NCI-H2196 (cell line): Measurements from ENCODE around the gene CAPN10.

ENCODE experiments used
- DNase-seq: peaks from one replicate; lab custom pipeline; 2025; ENCODE audit not compliant: unreplicated experiment; lab: John Stamatoyannopoulos, UW

The CAPN10 gene

DNA sequence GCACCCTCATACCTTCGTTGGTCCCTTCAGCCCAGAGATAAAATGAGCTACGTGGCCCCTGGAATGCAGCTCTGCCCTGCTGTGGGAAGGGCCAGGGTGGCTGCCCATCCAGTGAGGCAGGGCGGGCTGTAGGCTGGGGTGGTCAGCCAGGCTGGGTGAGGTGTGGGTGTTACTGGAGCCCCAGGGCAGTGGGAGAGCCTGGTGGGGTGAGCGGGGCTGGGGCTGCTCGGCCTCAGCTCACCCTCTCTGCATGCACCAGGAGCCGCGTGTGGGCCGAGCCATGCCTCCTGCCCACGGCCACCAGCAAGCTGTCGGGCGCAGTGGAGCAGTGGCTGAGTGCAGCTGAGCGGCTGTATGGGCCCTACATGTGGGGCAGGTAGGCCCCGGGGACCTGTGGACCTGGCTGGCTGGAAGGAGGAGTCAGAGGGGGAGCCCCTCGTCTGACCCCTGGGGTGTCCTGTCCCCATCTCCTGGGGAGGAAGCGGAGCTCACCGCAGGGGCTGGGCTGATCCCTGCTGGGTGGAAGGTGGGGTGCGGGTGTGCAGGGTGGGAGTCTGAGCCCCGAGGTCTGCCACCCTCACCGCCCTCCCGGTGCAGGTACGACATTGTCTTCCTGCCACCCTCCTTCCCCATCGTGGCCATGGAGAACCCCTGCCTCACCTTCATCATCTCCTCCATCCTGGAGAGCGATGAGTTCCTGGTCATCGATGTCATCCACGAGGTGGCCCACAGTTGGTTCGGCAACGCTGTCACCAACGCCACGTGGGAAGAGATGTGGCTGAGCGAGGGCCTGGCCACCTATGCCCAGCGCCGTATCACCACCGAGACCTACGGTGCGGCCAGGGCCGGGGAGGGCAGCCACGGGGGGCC lies 12.8 kb upstream of the CAPN10 start:
- no peak for DNase-seq

GRCh38 chr2:240574386-240575100 lies 12.0 kb upstream of the CAPN10 start:
- DNase-seq, result no peak

- no peak for DNase-seq
Measured at GRCh38 chr2:240575101-240575965, 11.2 kb upstream of the CAPN10 start.

DNA sequence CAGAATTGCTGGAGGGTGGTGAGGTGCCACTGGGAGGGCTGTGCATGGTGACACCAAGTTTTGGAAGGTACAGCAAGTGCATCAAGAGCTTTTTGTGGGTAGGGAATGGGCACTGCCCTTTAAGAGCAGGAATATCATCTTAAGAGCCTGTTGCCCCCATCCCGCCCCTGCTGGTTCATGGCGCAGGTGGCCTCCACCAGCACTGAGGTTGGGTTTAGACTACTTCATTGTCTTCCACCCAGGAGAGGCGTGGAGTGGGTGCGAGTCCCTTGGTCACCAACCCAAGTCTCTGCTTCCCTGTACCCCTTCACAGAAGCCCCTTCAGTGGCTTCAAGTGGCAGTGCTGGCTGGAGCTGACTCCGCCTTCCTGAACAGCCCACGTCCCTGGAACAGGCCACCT lies 10.5 kb upstream of the CAPN10 start:
- DNase-seq, result no peak

DNA sequence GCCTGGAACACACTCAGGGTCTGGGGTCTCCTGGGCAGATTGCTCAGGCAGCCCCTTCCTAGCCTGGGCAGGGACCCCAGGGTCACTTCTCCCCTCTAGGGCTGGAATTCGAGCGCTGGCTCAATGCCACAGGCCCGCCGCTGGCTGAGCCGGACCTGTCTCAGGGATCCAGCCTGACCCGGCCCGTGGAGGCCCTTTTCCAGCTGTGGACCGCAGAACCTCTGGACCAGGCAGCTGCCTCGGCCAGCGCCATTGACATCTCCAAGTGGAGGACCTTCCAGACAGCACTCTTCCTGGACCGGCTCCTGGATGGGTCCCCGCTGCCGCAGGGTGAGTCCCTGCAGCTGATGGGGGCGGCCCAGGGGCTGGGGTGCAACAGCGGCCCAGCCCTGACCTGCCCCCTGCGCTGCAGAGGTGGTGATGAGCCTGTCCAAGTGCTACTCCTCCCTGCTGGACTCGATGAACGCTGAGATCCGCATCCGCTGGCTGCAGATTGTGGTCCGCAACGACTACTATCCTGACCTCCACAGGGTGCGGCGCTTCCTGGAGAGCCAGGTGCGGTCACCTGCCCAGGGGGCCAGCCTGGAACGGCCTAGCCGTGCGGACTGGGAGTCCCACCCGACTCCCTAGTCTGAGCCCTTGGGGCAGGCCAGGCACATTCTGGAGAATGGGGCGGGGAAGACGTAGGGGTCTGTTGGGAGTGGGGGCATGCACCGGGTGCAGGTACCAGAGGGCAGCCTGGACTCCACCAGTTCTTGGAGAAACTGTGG lies 9.9 kb upstream of the CAPN10 start:
- no peak for DNase-seq

DNA sequence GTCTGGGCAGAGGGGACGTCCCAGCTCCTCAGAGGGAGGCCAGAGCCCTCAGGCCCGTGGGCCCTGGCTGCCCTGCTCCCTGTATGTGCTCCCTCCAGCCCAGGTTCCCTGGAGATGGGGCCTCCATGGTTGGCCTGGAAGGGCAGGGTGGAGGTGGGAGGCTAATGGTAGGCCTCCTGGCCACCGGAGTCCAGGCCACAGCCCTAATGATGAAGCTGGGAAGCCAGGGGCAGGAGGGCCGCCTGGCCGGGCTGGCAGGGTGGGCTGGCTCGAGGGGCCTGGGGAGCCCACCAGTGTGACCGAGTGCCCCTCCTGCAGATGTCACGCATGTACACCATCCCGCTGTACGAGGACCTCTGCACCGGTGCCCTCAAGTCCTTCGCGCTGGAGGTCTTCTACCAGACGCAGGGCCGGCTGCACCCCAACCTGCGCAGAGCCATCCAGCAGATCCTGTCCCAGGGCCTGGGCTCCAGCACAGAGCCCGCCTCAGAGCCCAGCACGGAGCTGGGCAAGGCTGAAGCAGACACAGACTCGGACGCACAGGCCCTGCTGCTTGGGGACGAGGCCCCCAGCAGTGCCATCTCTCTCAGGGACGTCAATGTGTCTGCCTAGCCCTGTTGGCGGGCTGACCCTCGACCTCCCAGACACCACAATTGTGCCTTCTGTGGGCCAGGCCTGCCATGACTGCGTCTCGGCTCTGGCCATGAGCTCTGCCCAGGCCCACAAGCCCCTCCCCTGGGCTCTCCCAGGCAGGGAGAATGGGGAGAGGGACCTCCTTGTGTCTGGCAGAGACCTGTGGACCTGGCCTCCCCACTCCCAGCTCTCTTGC lies 9.0 kb upstream of the CAPN10 start:
- no peak for DNase-seq

DNA sequence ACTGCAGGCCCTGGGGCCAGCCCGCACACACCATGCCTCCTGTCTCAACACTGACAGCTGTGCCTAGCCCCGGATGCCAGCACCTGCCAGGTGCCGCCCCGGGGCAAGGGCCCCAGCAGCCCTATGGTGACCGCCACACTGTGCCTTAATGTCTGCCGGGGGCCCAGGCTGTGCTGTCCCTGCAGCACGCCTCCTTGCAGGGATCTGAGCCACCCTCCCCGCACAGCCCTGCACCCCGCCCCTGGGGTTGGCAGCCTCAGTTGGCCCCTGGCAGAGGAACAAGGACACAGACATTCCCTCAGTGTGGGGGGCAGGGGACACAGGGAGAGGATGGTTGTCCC lies 8.5 kb upstream of the CAPN10 start:
- no peak for DNase-seq

GRCh38 chr2:240578488-240578887 lies 8.0 kb upstream of the CAPN10 start:
- no peak for DNase-seq

DNA sequence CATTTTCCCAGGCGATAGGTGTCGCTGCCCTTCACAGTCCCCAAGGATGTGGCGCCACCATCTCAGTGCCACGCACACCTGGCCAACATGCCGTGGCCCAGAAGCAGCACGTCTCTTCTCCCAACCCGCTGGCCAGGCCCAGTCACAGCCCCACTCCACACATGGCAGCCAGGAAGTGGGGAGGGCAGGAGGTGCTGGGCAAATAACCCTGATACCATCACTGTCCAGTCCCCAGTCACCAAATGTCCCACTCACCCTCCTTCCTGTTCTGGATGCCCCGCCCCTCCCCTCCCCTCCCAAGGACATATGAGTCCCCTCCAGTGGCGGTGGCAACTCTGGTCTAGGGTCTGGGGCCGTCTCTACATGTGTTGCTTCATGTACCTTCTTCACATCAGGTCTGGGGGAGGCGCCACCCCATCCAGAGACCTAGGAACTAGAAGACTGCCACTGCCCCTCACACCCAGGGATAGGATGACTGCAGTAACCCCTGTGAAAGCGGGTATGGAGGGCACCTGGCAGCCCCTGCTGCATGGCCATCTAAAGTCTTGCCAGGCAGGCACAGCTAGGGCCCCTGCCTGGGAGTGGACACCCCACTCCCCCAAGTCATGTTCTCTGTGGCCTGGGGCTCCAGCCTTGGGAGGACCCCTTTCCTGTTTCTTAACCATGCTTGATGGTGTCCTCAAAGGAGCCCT lies 7.3 kb upstream of the CAPN10 start:
- no peak for DNase-seq

DNA sequence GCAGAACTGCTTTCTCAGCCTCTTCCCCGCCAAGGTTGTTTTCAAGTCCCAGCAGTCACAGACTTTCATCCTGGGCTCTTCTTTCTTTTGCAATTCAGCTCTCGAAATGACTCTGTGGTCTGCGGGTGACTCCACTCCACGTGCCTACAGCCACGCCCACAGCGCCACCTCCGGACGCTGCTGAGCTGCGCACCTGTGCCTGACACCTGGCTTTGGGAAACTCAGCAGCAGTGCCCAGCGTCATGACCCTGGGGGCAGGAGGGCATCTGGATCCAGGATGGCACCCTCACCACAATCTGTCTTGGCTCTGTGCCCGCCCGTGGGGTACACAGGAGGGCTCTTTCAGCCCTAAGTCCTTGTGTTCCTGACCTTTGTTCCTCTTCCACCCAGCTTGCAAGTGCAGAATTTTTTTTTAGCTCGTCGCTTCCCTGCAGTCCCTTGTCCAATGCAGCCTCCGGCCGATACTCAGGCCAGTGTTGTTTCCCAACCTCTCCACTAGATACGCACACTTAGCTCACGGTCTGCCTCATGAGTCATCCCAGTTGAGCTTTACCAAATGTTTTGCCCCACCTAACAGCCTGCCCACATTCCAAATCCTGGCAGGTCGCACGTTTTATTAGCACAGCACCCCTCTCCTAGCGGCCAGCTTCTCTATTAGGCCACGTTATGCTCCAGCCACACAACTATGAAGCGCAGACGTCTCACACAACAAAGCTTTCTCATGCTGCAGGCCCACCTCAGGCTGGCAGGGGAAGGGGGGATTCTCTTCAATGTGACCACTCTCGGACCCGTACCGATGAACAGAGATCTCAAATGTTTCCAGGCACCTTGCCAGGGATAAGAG lies 6.5 kb upstream of the CAPN10 start:
- peak; percentile 85 for DNase-seq

- DNase-seq, result no peak
Measured at GRCh38 chr2:240581811-240582210, 4.7 kb upstream of the CAPN10 start.

GRCh38 chr2:240582781-240583180 lies 3.8 kb upstream of the CAPN10 start:
- no peak for DNase-seq

DNA sequence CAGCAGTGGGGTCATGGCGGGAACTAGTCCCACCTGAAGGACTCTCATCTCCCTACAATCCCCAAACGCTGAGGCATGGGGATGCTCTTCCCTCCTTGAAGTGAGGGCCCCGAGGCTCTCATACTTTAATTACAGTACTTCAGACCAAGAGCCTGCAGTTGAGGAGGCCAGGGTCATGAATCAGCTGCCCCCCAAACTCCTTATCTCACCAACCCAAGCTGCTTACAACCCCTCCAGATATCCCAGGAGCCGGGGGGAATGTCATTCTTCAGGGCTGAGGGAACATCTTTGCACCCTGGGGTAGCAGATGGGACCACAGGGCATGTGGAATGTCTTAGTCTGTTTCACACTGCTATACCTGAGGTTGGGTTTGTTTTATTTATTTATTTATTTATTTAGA lies 2.8 kb upstream of the CAPN10 start:
- no peak for DNase-seq

- peak; percentile 46 for DNase-seq
Measured at GRCh38 chr2:240584486-240585031, 2.0 kb upstream of the CAPN10 start.

GRCh38 chr2:240585101-240585500 lies 1.4 kb upstream of the CAPN10 start:
- DNase-seq, result no peak

DNA sequence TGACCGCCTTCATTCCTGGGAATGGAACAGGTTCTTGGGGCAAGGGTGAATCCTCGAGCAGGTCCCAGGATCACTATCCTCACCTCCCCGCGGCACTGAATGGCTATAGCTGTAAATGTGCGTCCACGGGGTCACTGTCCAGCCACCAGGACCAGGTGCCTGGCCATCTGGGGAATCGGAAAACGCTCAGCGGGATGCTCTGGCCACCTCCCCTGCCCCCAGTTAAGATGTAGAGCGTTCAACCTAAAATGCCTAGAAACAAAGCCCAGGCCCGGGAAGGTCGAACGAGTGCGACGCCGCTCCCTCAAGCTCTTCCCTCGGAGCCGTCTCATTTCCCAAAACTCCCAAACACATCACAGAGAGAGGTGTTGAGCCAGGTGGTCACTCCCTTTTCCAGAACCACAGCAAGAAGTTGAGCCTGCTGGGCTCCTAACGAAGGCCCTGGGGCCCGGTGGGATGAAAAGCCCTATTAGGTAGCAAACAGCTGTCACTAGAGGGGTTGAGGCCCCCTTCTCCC lies 795 bp upstream of the CAPN10 start:
- no peak for DNase-seq

DNA sequence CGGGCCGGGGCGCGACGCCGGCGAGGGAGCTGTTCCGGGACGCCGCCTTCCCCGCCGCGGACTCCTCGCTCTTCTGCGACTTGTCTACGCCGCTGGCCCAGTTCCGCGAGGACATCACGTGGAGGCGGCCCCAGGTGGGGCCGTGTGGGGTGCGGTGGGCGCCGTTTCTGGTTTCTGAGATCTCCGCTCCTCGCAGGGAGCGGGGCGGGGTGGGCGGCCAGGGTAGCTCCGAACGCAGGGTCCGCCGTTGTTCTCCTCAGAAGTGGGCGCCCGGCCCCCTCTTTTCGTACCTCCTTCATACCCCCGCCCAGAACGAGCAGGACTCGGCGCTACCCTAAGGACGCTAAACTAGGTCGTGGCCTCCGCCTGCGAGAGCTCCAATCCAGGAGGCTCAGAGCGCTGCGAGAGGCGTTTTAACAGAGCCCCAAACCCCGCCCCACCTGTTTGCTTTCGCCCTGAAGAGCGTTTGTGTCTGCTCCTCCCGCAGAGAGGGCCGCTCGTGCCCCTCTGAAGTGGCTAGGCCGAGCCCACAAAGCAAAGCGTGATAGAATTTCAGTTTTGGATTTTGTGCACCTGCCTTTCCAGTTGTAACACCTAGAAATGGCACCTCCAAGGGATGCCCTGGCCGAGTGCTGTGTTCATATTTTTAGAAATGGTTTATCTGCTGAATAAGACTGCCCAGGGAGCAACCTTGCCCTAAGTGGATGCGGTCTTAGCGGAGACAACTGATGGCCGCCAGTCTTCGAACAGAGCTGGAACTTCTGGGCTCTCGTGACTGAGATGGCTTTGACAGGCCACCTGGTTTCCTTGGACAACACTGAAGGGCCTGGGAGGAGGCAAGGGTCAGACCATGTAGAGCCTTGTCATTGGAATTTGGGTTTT lies 626 bp downstream of the CAPN10 start:
- DNase-seq, result peak; percentile 53
